Esophagus muscularis mucosa (tissue), 4 donors: ENCODE measurements around the gene GABARAPL1. TPM values are rescaled to one million over a fixed set of nuclear protein-coding genes. Genes with fewer than 3 reads are reported as not detected.

ENCODE experiments used
- DNase-seq: peaks from one replicate; pipeline ENCODE4 v3.0.0-alpha.2; 2017; ENCODE audit errors: extremely low spot score
- H3K27ac ChIP-seq, 4 donors: fragments of 200-600 bp; sonication (generic); replicated peaks in 1 of 4; 1 replicate in 3 of 4; 2 replicates in 1 of 4; pipeline ENCODE4 v1.5.1; 2016 to 2019; ENCODE audit warnings: mild to moderate bottlenecking in 1 of 4
- H3K27me3 ChIP-seq, 4 donors: fragments of 200-600 bp; sonication (generic); one replicate each; pipeline versions ENCODE4 v1.5.1 to v1.6.0; 2016 to 2019
- H3K36me3 ChIP-seq, 4 donors: fragments of 200-600 bp; sonication (generic); one replicate each; pipeline ENCODE4 v1.5.1; 2016 to 2019
- H3K4me1 ChIP-seq, 4 donors: fragments of 200-600 bp; sonication (generic); one replicate each; pipeline ENCODE4 v1.5.1; 2016 to 2019
- H3K4me3 ChIP-seq, 4 donors: fragments of 200-600 bp; sonication (generic); 1 replicate in 2 of 4; 2 replicates in 2 of 4; pipeline ENCODE4 v1.5.1; 2016 to 2019; ENCODE audit warnings: mild to moderate bottlenecking in 4 of 4, moderate library complexity in 1 of 4
- H3K9me3 ChIP-seq, 4 donors: fragments of 200-600 bp; sonication (generic); 1 replicate in 3 of 4; 2 replicates in 1 of 4; pipeline ENCODE4 v1.5.1; 2016 to 2019
- CTCF ChIP-seq, 3 experiments: fragments of 200-600 bp in 2 of 3; fragments of 450-650 bp in 1 of 3; sonication (generic) in 2 of 3; IDR thresholded peaks; one replicate each; pipeline ENCODE4 v1.5.1; 2017 to 2019; ENCODE audit warnings: antibody characterized with exemption in 3 of 3, mild to moderate bottlenecking in 2 of 3, moderate library complexity in 1 of 3
- EP300 ChIP-seq: sonication (generic); formaldehyde crosslinking; IDR thresholded peaks from one replicate; pipeline ENCODE4 v1.6.1; 2017; ENCODE audit warnings: antibody characterized with exemption
- POLR2A ChIP-seq: fragments of 450-650 bp; IDR thresholded peaks from one replicate; pipeline ENCODE4 v1.6.1; 2017; ENCODE audit warnings: antibody characterized with exemption, moderate library complexity, mild to moderate bottlenecking, low read depth
- POLR2AphosphoS5 ChIP-seq, 2 donors: sonication (generic); formaldehyde crosslinking; IDR thresholded peaks; one replicate each; pipeline ENCODE4 v1.6.1; 2017; ENCODE audit warnings: antibody characterized with exemption in 2 of 2
- WGBS: methylation state at CpG from one replicate; pipeline ENCODE4 v1.1.5; 2018; 5-methylcytosine and 5-hydroxymethylcytosine counted together
- intact Hi-C: fragments of 100-400 bp; cut with DNase I; formaldehyde crosslinking; loops from one replicate; pipeline ENCODE4 v1.15.1; 2023
- total RNA-seq, 4 donors: library from RNA; depleted of rRNA; stranded (reverse); fragments of >200 nt; gene quantifications; one replicate each; pipeline versions ENCODE4 v1.1.0 to v1.2.1, GENCODE V29; 2016

Gene GABARAPL1
- total RNA-seq, 4 donors from 2014 or later = 142 to 352 (median 213) TPM

- intact Hi-C loops = no loop called here
These were observed 25.8 kb downstream of the GABARAPL1 start for GRCh38 chr12:10238526-10238925.

DNA sequence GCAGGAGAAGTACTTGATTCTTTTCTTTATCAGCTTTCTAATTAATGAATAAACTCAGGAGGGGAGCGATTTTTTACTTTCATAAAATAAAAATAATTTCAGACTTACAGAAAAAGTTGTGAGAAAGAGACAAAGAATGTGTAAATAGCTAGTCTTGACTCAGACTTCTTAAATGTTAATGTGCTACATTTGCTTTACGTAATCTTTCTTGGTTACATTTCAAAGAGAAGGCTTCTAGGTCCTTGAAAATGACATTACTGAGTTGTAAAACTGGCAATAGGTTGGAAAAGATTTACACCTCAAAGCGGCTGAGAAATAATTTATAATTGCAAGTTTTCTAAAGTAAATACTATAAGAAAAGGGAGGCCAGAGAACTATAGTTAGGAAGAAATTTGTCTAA lies 28.6 kb downstream of the GABARAPL1 start:
- DNase-seq = no peak
- H3K4me3 ChIP-seq = no peak overlapping the region
- intact Hi-C loops = no loop called here
- H3K9me3 ChIP-seq = no peaks in the 10 kb centered on the region
- WGBS = 55% methylated on average over 3 of the region's 3 CpGs
- H3K36me3 ChIP-seq = peaks cover 0 to 30% (median 0%) of the 10 kb centered on the region in 4 donors
- H3K27me3 ChIP-seq = no peaks in the 10 kb centered on the region
- H3K4me1 ChIP-seq = no peaks in the 10 kb centered on the region
- TF ChIP-seq CTCF (IDR thresholded peaks at IDR 0.05) (no peak), POLR2AphosphoS5 (IDR thresholded peaks at IDR 0.05) (no peak), EP300 (no peak), POLR2A (no peak)
- no peak overlapping the region for H3K27ac ChIP-seq

More at GRCh38 chr12:10238526-10238925, 25.8 kb downstream of the GABARAPL1 start:
- Histone ChIP-seq H3K36me3 (peaks cover 0 to 30% (median 0%) of the 10 kb centered on the region in 4 donors), H3K27ac (no peak overlapping the region), H3K9me3 (no peaks in the 10 kb centered on the region), H3K27me3 (no peaks in the 10 kb centered on the region), H3K4me3 (no peak overlapping the region), H3K4me1 (no peaks in the 10 kb centered on the region)
- 54% methylated on average over 1 of the region's 1 CpG for WGBS
- TF ChIP-seq CTCF (IDR thresholded peaks at IDR 0.05) (no peak), POLR2A (no peak), POLR2AphosphoS5 (IDR thresholded peaks at IDR 0.05) (no peak), EP300 (no peak)
- DNase-seq = no peak

DNA sequence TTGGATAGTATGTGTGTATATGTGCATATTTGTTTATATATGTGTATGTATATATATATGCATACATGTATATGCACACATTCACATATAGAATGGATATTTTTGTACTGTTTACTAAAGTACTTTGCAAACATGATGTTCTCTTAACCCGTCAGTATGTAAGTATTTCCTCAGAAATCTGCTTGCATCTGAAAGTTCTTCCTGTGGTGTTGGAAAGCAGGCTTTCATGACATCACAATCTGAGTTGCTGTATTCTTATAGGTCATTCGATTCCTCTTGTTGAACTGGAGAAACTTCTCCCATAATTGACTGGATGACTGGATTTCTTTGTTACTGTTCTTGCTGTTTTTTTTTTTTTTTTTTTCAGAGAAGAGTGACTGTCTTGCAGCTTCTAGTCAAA lies 29.1 kb downstream of the GABARAPL1 start:
- no peaks in the 10 kb centered on the region for H3K4me1 ChIP-seq
- no peak for TF ChIP-seq POLR2AphosphoS5 (IDR thresholded peaks at IDR 0.05)
- TF ChIP-seq EP300 = no peak
- TF ChIP-seq POLR2A = no peak
- no peak overlapping the region for H3K4me3 ChIP-seq
- intact Hi-C loops = no loop called here
- peaks cover 0 to 30% (median 0%) of the 10 kb centered on the region in 4 donors for H3K36me3 ChIP-seq
- no peak for DNase-seq
- no peaks in the 10 kb centered on the region for H3K27me3 ChIP-seq
- WGBS = 75% methylated on average over 2 of the region's 2 CpGs
- no peak overlapping the region for H3K27ac ChIP-seq
- H3K9me3 ChIP-seq = no peaks in the 10 kb centered on the region

- DNase-seq = no peak
- Histone ChIP-seq H3K9me3 (no peaks in the 10 kb centered on the region), H3K27me3 (no peaks in the 10 kb centered on the region), H3K27ac (no peak overlapping the region), H3K36me3 (peaks cover 0 to 26% (median 0%) of the 10 kb centered on the region in 4 donors), H3K4me3 (no peak overlapping the region), H3K4me1 (no peaks in the 10 kb centered on the region)
- 92% methylated on average over 1 of the region's 1 CpG for WGBS
- intact Hi-C loops = no loop called here
- TF ChIP-seq POLR2AphosphoS5 (IDR thresholded peaks at IDR 0.05) (no peak), POLR2A (no peak)
These were observed 29.9 kb downstream of the GABARAPL1 start for GRCh38 chr12:10242539-10242938.

DNA sequence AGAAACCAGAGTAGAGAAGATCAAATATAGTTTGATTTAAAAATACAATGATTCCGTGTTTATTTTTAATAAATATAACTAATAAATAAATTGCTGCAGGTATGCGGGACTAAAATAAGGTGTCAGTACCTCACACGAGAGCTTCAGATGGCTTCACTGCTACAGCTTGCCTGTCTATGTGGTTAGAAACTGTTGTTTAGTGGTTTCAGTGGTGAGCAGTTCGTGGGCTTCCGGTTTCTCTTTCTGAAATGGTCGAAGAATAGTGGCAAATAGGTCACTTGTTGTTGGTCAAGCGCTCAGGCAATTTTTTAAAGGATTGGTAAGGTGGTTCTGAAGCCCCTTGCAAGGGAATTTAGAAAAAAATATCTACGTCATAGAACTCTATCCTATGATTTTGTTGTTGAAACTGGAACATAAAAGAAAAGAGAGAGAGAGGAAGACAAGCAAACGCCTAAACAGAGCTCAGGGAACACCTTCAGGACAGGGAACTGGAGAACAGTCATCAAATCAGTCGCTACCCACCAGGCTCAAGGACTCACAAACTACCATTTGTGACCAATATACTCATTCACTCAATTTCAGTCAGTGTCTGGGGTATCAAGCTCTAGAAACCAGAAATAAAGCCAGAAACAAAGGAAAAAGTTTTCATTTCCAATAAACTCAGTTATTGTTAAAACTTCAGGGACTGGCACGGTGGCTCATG lies 31.3 kb downstream of the GABARAPL1 start:
- Histone ChIP-seq H3K36me3 (peaks cover 0 to 27% (median 0%) of the 10 kb centered on the region in 4 donors), H3K9me3 (no peaks in the 10 kb centered on the region), H3K4me3 (peak overlapping the region in 1 of 4 donors; percentile 10), H3K27me3 (no peaks in the 10 kb centered on the region), H3K27ac (no peak overlapping the region), H3K4me1 (no peaks in the 10 kb centered on the region)
- WGBS = 83% methylated on average over 11 of the region's 11 CpGs
- no peak for DNase-seq
- TF ChIP-seq POLR2AphosphoS5 (IDR thresholded peaks at IDR 0.05) (no peak), POLR2A (no peak), CTCF (IDR thresholded peaks at IDR 0.05) (no peak), EP300 (no peak)
- intact Hi-C loops = no loop called here
